HCT116 (cell line): ENCODE data around the gene TMPRSS3. TPM values are rescaled to one million over a fixed set of nuclear protein-coding genes. Genes with fewer than 3 reads are reported as not detected.

Source experiments
- ATAC-seq: fragments of 200-7000 bp; cut with Tn5 transposase; 2 replicates; pipeline ENCODE4 v1.9.1; 2020; ENCODE audit warnings: mild to moderate bottlenecking, moderate library complexity
- BruUV-seq: library from RNA; stranded (reverse); fragments of 400-500 nt; replicated peaks from 2 replicates; lab custom pipeline; 2021; lab: Mats Ljungman, UMichigan
- CTCF ChIA-PET: fragments of 300-600 bp; sonication (Branson Sonifier 250); formaldehyde crosslinking; loops from one replicate; lab custom pipeline; 2021; ENCODE audit warnings: antibody characterized with exemption; lab: Charles Lee
- POLR2A ChIA-PET: fragments of 300-600, 350-600 bp; sonication (Branson Sonifier 250); formaldehyde crosslinking; loops from one replicate; lab custom pipeline; 2021; ENCODE audit warnings: antibody characterized with exemption; lab: Charles Lee
- RAD21 ChIA-PET, 2 experiments: fragments of 300-600 bp; sonication (Branson Sonifier 250); formaldehyde crosslinking; loops; one replicate each; lab custom pipeline; 2023; ENCODE audit warnings: low total read pairs in 2 of 2; ENCODE audit not compliant: uncharacterized antibody in 2 of 2, unreplicated experiment in 2 of 2, low non-redundant PET in 1 of 2; lab: Charles Lee
- DNase-seq: peaks from one replicate; pipeline ENCODE4 v3.0.0-alpha.2; 2010; ENCODE audit warnings: low read depth, low spot score
- H2AFZ ChIP-seq: fragments of 200-600 bp; shearing (Covaris generic), sonication (generic); 2 replicates; pipeline ENCODE4 v1.6.1; 2017; ENCODE audit warnings: low read depth, mixed run types, mixed read lengths, antibody characterized with exemption, low read length; ENCODE audit not compliant: poor library complexity, severe bottlenecking
- H3K27ac ChIP-seq: 2 replicates; pipeline ENCODE4 v1.5.1; 2012; ENCODE audit warnings: low read depth, low read length
- H3K27me3 ChIP-seq: fragments of 200-600 bp; sonication (generic); 2 replicates; pipeline ENCODE4 v1.6.1; 2016; ENCODE audit warnings: mixed run types, low read length, mixed read lengths; ENCODE audit not compliant: insufficient read depth
- H3K36me3 ChIP-seq, 2 experiments: fragments of 200-500 bp in 1 of 2; fragments of 200-600 bp in 1 of 2; sonication (Bioruptor generic) in 1 of 2; sonication (generic) in 1 of 2; 2 replicates each; pipeline versions ENCODE4 v1.5.1 to v1.6.1; 2014 to 2016; ENCODE audit warnings: low read length in 2 of 2, inconsistent platforms in 1 of 2, mixed read lengths in 1 of 2, mixed run types in 1 of 2; ENCODE audit not compliant: insufficient read depth in 2 of 2, control insufficient read depth in 1 of 2
- H3K4me1 ChIP-seq, 2 experiments: fragments of 200-600 bp in 1 of 2; sonication (generic) in 1 of 2; 2 replicates each; pipeline versions ENCODE4 v1.5.1 to v1.6.1; 2012 to 2017; ENCODE audit warnings: low read length in 2 of 2, inconsistent platforms in 1 of 2, mild to moderate bottlenecking in 1 of 2, mixed read lengths in 1 of 2, mixed run types in 1 of 2, moderate library complexity in 1 of 2; ENCODE audit not compliant: insufficient read depth in 2 of 2, control insufficient read depth in 1 of 2
- H3K4me2 ChIP-seq: fragments of 200-600 bp; sonication (generic); 2 replicates; pipeline ENCODE4 v1.6.1; 2017; ENCODE audit warnings: mixed run types, low read length, mixed read lengths
- H3K4me3 ChIP-seq, 2 experiments: fragments of 200-600 bp in 1 of 2; sonication (generic) in 1 of 2; replicated peaks in 1 of 2; 2 replicates each; pipeline ENCODE4 v1.5.1; 2011 to 2016; ENCODE audit warnings: low read length in 2 of 2, control low read depth in 1 of 2, low read depth in 1 of 2, mild to moderate bottlenecking in 1 of 2, mixed read lengths in 1 of 2, mixed run types in 1 of 2
- H3K79me2 ChIP-seq: fragments of 200-600 bp; sonication (generic); 2 replicates; pipeline ENCODE4 v1.6.1; 2017; ENCODE audit warnings: mild to moderate bottlenecking, mixed run types, low read length, moderate library complexity, mixed read lengths; ENCODE audit not compliant: insufficient read depth
- H3K9ac ChIP-seq: fragments of 200-600 bp; sonication (generic); 2 replicates; pipeline ENCODE4 v1.6.1; 2016; ENCODE audit warnings: low read length, mixed read lengths
- H3K9me2 ChIP-seq: fragments of 200-600 bp; sonication (generic), shearing (Covaris generic); 2 replicates; pipeline ENCODE4 v1.6.1; 2017; ENCODE audit warnings: mixed run types, mild to moderate bottlenecking, moderate library complexity; ENCODE audit not compliant: insufficient read depth
- H3K9me3 ChIP-seq, 2 experiments: fragments of 200-500 bp in 1 of 2; fragments of 200-600 bp in 1 of 2; sonication (Bioruptor generic) in 1 of 2; sonication (generic) in 1 of 2; 2 replicates each; pipeline ENCODE4 v1.6.1; 2014 to 2017; ENCODE audit warnings: low read length in 2 of 2, mixed read lengths in 2 of 2, inconsistent platforms in 1 of 2, low read depth in 1 of 2, mild to moderate bottlenecking in 1 of 2, mixed run types in 1 of 2, moderate library complexity in 1 of 2; ENCODE audit not compliant: control insufficient read depth in 1 of 2, insufficient read depth in 1 of 2
- H4K20me1 ChIP-seq: fragments of 200-600 bp; sonication (generic), shearing (Covaris generic); 2 replicates; pipeline ENCODE4 v1.6.1; 2017; ENCODE audit warnings: mixed run types, mild to moderate bottlenecking, moderate library complexity; ENCODE audit not compliant: insufficient read depth
- CBX3 ChIP-seq: IDR thresholded peaks from 2 replicates; pipeline ENCODE4 v1.6.1; 2012; ENCODE audit warnings: low read depth
- CEBPB ChIP-seq: IDR thresholded peaks from 2 replicates; pipeline ENCODE4 v1.6.1; 2012; ENCODE audit warnings: low read depth
- CTCF ChIP-seq, 3 experiments: fragments of 200-600 bp in 1 of 3; sonication (generic) in 1 of 3; IDR thresholded peaks in 2 of 3; conservative IDR thresholded peaks in 1 of 3; 2 replicates each; pipeline ENCODE4 v1.5.1; 2012 to 2017; ENCODE audit warnings: low read depth in 2 of 3, low read length in 2 of 3, antibody characterized with exemption in 1 of 3, borderline replicate concordance in 1 of 3, control low read depth in 1 of 3, mild to moderate bottlenecking in 1 of 3, mixed read lengths in 1 of 3, mixed run types in 1 of 3, moderate library complexity in 1 of 3; ENCODE audit not compliant: insufficient read depth in 1 of 3
- EGR1 ChIP-seq: IDR thresholded peaks from 2 replicates; pipeline ENCODE4 v1.6.1; 2012; ENCODE audit warnings: low read depth
- EZH2 ChIP-seq: fragments of 200-600 bp; sonication (generic); IDR thresholded peaks from 2 replicates; pipeline ENCODE4 v1.6.1; 2017; ENCODE audit warnings: antibody characterized with exemption, mixed run types
- EZH2phosphoT487 ChIP-seq: fragments of 200-600 bp; IDR thresholded peaks from 2 replicates; pipeline ENCODE4 v1.6.1; 2018; ENCODE audit warnings: antibody characterized with exemption, borderline replicate concordance
- FOSL1 ChIP-seq: IDR thresholded peaks from 2 replicates; pipeline ENCODE4 v1.6.1; 2012; ENCODE audit warnings: low read depth
- MAX ChIP-seq: IDR thresholded peaks from 2 replicates; pipeline ENCODE4 v1.6.1; 2012
- POLR2A ChIP-seq: IDR thresholded peaks from 2 replicates; pipeline ENCODE4 v1.7.0; 2011; ENCODE audit warnings: borderline replicate concordance; ENCODE audit not compliant: insufficient read depth, insufficient read length; ENCODE audit errors: extremely low read depth
- POLR2AphosphoS5 ChIP-seq: IDR thresholded peaks from 2 replicates; pipeline ENCODE4 v1.6.1; 2011; ENCODE audit warnings: mild to moderate bottlenecking, low read depth, low read length, moderate library complexity
- RAD21 ChIP-seq: IDR thresholded peaks from 2 replicates; pipeline ENCODE4 v1.6.1; 2012; ENCODE audit warnings: low read depth, mild to moderate bottlenecking
- SP1 ChIP-seq: IDR thresholded peaks from 2 replicates; pipeline ENCODE4 v1.6.1; 2012; ENCODE audit warnings: low read depth
- TCF7L2 ChIP-seq: IDR thresholded peaks from 2 replicates; pipeline ENCODE4 v1.7.0; 2011; ENCODE audit warnings: borderline replicate concordance, inconsistent platforms; ENCODE audit not compliant: insufficient read depth, insufficient read length; ENCODE audit errors: extremely low read depth
- ZFX ChIP-seq: fragments of 450-650 bp; IDR thresholded peaks from 2 replicates; pipeline ENCODE4 v1.6.1; 2017
- intact Hi-C: fragments of 100-400 bp; cut with micrococcal nuclease; formaldehyde crosslinking; loops from 2 replicates; pipeline ENCODE4 v1.10.0; 2022
- total RNA-seq: library from RNA; stranded (reverse); gene quantifications from one replicate; pipeline ENCODE4 v1.2.1, GENCODE V29; 2021; ENCODE audit not compliant: unreplicated experiment
- TF ChIP-seq, protein P1 (sequence below): IDR thresholded peaks from 2 replicates; pipeline ENCODE4 v1.6.1; 2012; ENCODE audit warnings: low read depth
- TF ChIP-seq, protein P2 (sequence below): IDR thresholded peaks from 2 replicates; pipeline ENCODE4 v1.6.1; 2012

The TMPRSS3 gene
- total RNA-seq, 1 experiment from 2014 or later = not detected

- ATAC-seq (no peak), DNase-seq (no peak)
- RAD21 ChIA-PET = no interaction called here
- H3K4me3 ChIP-seq = no peak overlapping the region
- no peaks in the 10 kb centered on the region for H3K9me3 ChIP-seq
- TF ChIP-seq CBX3 (no peak), POLR2AphosphoS5 (no peak), MAX (no peak), FOSL1 (no peak), ZFX (no peak), CTCF (IDR thresholded peaks at IDR 0.05 in 2 of 3, conservative IDR thresholded peaks at IDR 0.05 in 1 of 3; ENCODE audit: borderline replicate concordance in 1 of 3, insufficient read depth in 1 of 3, low read depth in 2 of 3, low read length in 2 of 3) (no peak), POLR2A (no peak), EZH2 (no peak), RAD21 (no peak), EGR1 (no peak), EZH2phosphoT487 (no peak), CEBPB (no peak), TCF7L2 (no peak), SP1 (no peak)
- TF ChIP-seq, protein P1, sequence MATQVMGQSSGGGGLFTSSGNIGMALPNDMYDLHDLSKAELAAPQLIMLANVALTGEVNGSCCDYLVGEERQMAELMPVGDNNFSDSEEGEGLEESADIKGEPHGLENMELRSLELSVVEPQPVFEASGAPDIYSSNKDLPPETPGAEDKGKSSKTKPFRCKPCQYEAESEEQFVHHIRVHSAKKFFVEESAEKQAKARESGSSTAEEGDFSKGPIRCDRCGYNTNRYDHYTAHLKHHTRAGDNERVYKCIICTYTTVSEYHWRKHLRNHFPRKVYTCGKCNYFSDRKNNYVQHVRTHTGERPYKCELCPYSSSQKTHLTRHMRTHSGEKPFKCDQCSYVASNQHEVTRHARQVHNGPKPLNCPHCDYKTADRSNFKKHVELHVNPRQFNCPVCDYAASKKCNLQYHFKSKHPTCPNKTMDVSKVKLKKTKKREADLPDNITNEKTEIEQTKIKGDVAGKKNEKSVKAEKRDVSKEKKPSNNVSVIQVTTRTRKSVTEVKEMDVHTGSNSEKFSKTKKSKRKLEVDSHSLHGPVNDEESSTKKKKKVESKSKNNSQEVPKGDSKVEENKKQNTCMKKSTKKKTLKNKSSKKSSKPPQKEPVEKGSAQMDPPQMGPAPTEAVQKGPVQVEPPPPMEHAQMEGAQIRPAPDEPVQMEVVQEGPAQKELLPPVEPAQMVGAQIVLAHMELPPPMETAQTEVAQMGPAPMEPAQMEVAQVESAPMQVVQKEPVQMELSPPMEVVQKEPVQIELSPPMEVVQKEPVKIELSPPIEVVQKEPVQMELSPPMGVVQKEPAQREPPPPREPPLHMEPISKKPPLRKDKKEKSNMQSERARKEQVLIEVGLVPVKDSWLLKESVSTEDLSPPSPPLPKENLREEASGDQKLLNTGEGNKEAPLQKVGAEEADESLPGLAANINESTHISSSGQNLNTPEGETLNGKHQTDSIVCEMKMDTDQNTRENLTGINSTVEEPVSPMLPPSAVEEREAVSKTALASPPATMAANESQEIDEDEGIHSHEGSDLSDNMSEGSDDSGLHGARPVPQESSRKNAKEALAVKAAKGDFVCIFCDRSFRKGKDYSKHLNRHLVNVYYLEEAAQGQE = no peak
- TF ChIP-seq, protein P2, sequence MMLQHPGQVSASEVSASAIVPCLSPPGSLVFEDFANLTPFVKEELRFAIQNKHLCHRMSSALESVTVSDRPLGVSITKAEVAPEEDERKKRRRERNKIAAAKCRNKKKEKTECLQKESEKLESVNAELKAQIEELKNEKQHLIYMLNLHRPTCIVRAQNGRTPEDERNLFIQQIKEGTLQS = no peak
- POLR2A ChIA-PET = no interaction called here
- H3K4me2 ChIP-seq = no peak overlapping the region
- no peak overlapping the region for H2AFZ ChIP-seq
- H3K27me3 ChIP-seq = 0 out of 2 replicates have a peak, but pooled peaks cover 3% of the 10 kb centered on the region
- H3K79me2 ChIP-seq = no peaks in the 10 kb centered on the region
- no peak overlapping the region for H3K27ac ChIP-seq
- CTCF ChIA-PET = interaction anchor here (1.1 kb wide), 1 partner anchor 9 kb away, joined by 5 read pairs; no protein-coding TSS in a partner anchor
- no peaks in the 10 kb centered on the region for H3K36me3 ChIP-seq
- no TSS peak for BruUV-seq
- H3K4me1 ChIP-seq = no peaks in the 10 kb centered on the region
- intact Hi-C loops = no loop called here
- H3K9ac ChIP-seq = no peak overlapping the region
- H3K9me2 ChIP-seq = no peaks in the 10 kb centered on the region
- no peaks in the 10 kb centered on the region for H4K20me1 ChIP-seq
These were observed 26.0 kb downstream of the TMPRSS3 start for GRCh38 chr21:42369821-42370220.
